ENCODE data around the gene PYGM.

Gene PYGM

GRCh38 chr11:64723907-64724862 lies 35.6 kb downstream of the PYGM start:
- Mint-ChIP-seq H3K4me1 (peaks cover 16% of the 10 kb centered on the region), H3K36me3 (peaks cover 21% of the 10 kb centered on the region), H3K4me3 (peak overlapping the region; percentile 66), H3K27ac (peak overlapping the region; percentile 74), H3K9me3 (no peaks in the 10 kb centered on the region)
- no peak for ATAC-seq
- DNase-seq (ENCODE audit: low spot score in 2 of 2): no peak

GRCh38 chr11:64723117-64723906 lies 36.5 kb downstream of the PYGM start, which contains the start of gene NRXN2:
NRXN2 (minus strand) TSS chr11:64723197; CDS start chr11:64713699, 9,498 bp downstream.
- peak; percentile 97 for ATAC-seq
- peak; percentile 86 to 93 for DNase-seq (ENCODE audit: low spot score in 2 of 2)
- Mint-ChIP-seq H3K9me3 (no peaks in the 10 kb centered on the region), H3K4me1 (peaks cover 16% of the 10 kb centered on the region), H3K27ac (peak within 1 kb of the TSS; percentile 74), H3K36me3 (peaks cover 15% of the 10 kb centered on the region), H3K4me3 (peak within 1 kb of the TSS; percentile 66)

- ATAC-seq (no peak), DNase-seq (ENCODE audit: low spot score in 2 of 2) (no peak)
- no peaks in the 10 kb centered on the region for H3K9me3 Mint-ChIP-seq
- peaks cover 16% of the 10 kb centered on the region for H3K4me1 Mint-ChIP-seq
- no peak overlapping the region for H3K27ac Mint-ChIP-seq
- H3K36me3 Mint-ChIP-seq: peaks cover 6% of the 10 kb centered on the region
- peak overlapping the region; percentile 66 for H3K4me3 Mint-ChIP-seq
These were observed 37.4 kb downstream of the PYGM start for GRCh38 chr11:64722141-64723065.

GRCh38 chr11:64721359-64721699 lies 38.4 kb downstream of the PYGM start:
- Mint-ChIP-seq H3K36me3 (no peaks in the 10 kb centered on the region), H3K9me3 (no peaks in the 10 kb centered on the region), H3K27ac (no peak overlapping the region), H3K4me3 (no peak overlapping the region), H3K4me1 (peaks cover 16% of the 10 kb centered on the region)
- DNase-seq (ENCODE audit: low spot score in 2 of 2) (no peak), ATAC-seq (no peak)

GRCh38 chr11:64720640-64721358 lies 39.0 kb downstream of the PYGM start:
- H3K36me3 Mint-ChIP-seq: no peaks in the 10 kb centered on the region
- no peak overlapping the region for H3K4me3 Mint-ChIP-seq
- H3K9me3 Mint-ChIP-seq: no peaks in the 10 kb centered on the region
- ATAC-seq (no peak), DNase-seq (ENCODE audit: low spot score in 2 of 2) (no peak)
- peaks cover 16% of the 10 kb centered on the region for H3K4me1 Mint-ChIP-seq
- H3K27ac Mint-ChIP-seq: no peak overlapping the region

- no peak overlapping the region for H3K4me3 Mint-ChIP-seq
These were observed 39.6 kb downstream of the PYGM start for GRCh38 chr11:64720167-64720566.

GRCh38 chr11:64719406-64719805 lies 40.4 kb downstream of the PYGM start:
- H3K4me3 Mint-ChIP-seq: no peak overlapping the region
- DNase-seq (ENCODE audit: low spot score in 2 of 2) (no peak), ATAC-seq (no peak)
- H3K27ac Mint-ChIP-seq: no peak overlapping the region
- H3K36me3 Mint-ChIP-seq: no peaks in the 10 kb centered on the region
- peaks cover 13% of the 10 kb centered on the region for H3K4me1 Mint-ChIP-seq
- H3K9me3 Mint-ChIP-seq: no peaks in the 10 kb centered on the region

More at GRCh38 chr11:64720167-64720566, 39.6 kb downstream of the PYGM start:
- no peak for DNase-seq (ENCODE audit: low spot score in 2 of 2)
- peaks cover 13% of the 10 kb centered on the region for H3K4me1 Mint-ChIP-seq
- ATAC-seq: no peak
- no peak overlapping the region for H3K27ac Mint-ChIP-seq
- H3K9me3 Mint-ChIP-seq: no peaks in the 10 kb centered on the region
- H3K36me3 Mint-ChIP-seq: no peaks in the 10 kb centered on the region

- no peaks in the 10 kb centered on the region for H3K9me3 Mint-ChIP-seq
- H3K27ac Mint-ChIP-seq: no peak overlapping the region
- no peaks in the 10 kb centered on the region for H3K36me3 Mint-ChIP-seq
- DNase-seq (ENCODE audit: low spot score in 2 of 2): no peak
- H3K4me3 Mint-ChIP-seq: no peak overlapping the region
- no peak for ATAC-seq
- H3K4me1 Mint-ChIP-seq: peaks cover 14% of the 10 kb centered on the region
These were observed 41.0 kb downstream of the PYGM start for GRCh38 chr11:64718780-64719124.

- DNase-seq (ENCODE audit: low spot score in 2 of 2) (no peak), ATAC-seq (no peak)
- H3K9me3 Mint-ChIP-seq: no peaks in the 10 kb centered on the region
- no peak overlapping the region for H3K4me3 Mint-ChIP-seq
- no peak overlapping the region for H3K27ac Mint-ChIP-seq
- no peaks in the 10 kb centered on the region for H3K36me3 Mint-ChIP-seq
- peaks cover 9% of the 10 kb centered on the region for H3K4me1 Mint-ChIP-seq
These were observed 41.5 kb downstream of the PYGM start for GRCh38 chr11:64718084-64718779.

- no peaks in the 10 kb centered on the region for H3K36me3 Mint-ChIP-seq
- H3K4me1 Mint-ChIP-seq: peaks cover 11% of the 10 kb centered on the region
- DNase-seq (ENCODE audit: low spot score in 2 of 2) (no peak), ATAC-seq (no peak)
- no peak overlapping the region for H3K4me3 Mint-ChIP-seq
- no peaks in the 10 kb centered on the region for H3K9me3 Mint-ChIP-seq
- H3K27ac Mint-ChIP-seq: peak overlapping the region; percentile 46
These were observed 42.6 kb downstream of the PYGM start for GRCh38 chr11:64717268-64717578.

GRCh38 chr11:64716473-64717267 lies 43.1 kb downstream of the PYGM start:
- no peak for ATAC-seq
- Mint-ChIP-seq H3K9me3 (no peaks in the 10 kb centered on the region), H3K4me1 (peaks cover 17% of the 10 kb centered on the region)

GRCh38 chr11:64715756-64716472 lies 43.9 kb downstream of the PYGM start:
- ATAC-seq: no peak
- Mint-ChIP-seq H3K4me3 (no peak overlapping the region), H3K4me1 (peaks cover 24% of the 10 kb centered on the region), H3K27ac (no peak overlapping the region), H3K9me3 (no peaks in the 10 kb centered on the region), H3K36me3 (no peaks in the 10 kb centered on the region)
- DNase-seq (ENCODE audit: low spot score in 2 of 2): no peak

More at GRCh38 chr11:64716473-64717267, 43.1 kb downstream of the PYGM start:
- Mint-ChIP-seq H3K4me3 (no peak overlapping the region), H3K36me3 (no peaks in the 10 kb centered on the region), H3K27ac (no peak overlapping the region)
- no peak for DNase-seq (ENCODE audit: low spot score in 2 of 2)

- H3K9me3 Mint-ChIP-seq: no peaks in the 10 kb centered on the region
- H3K36me3 Mint-ChIP-seq: no peaks in the 10 kb centered on the region
- H3K27ac Mint-ChIP-seq: no peak overlapping the region
- no peak for DNase-seq (ENCODE audit: low spot score in 2 of 2)
- no peak for ATAC-seq
- H3K4me1 Mint-ChIP-seq: peaks cover 26% of the 10 kb centered on the region
- H3K4me3 Mint-ChIP-seq: no peak overlapping the region
These were observed 44.7 kb downstream of the PYGM start for GRCh38 chr11:64715110-64715509.
